DOHH2 (cell line): ENCODE results near the gene SERAC1.

ENCODE experiments used
- CTCF ChIP-seq: fragments of 200-600 bp; sonication (generic); IDR thresholded peaks from one replicate; pipeline ENCODE4 v1.5.1; 2014; ENCODE audit warnings: antibody characterized with exemption, mild to moderate bottlenecking, low read depth, low read length; ENCODE audit not compliant: poor library complexity, severe bottlenecking
- EZH2phosphoT487 ChIP-seq: fragments of 200-600 bp; sonication (generic); IDR thresholded peaks from 2 replicates; pipeline ENCODE4 v1.6.1; 2017; ENCODE audit warnings: borderline replicate concordance, mild to moderate bottlenecking, antibody characterized with exemption, low read length, moderate library complexity, mixed read lengths

GRCh38 chr6:158077676-158078075, 90.4 kb downstream of the SERAC1 start:
- TF ChIP-seq CTCF: no peak
- no peak for TF ChIP-seq EZH2phosphoT487
